CD4-positive, alpha-beta T cell (primary cell): Measurements from ENCODE around the gene ELOVL5. TPM values are rescaled to one million over a fixed set of nuclear protein-coding genes. Genes with fewer than 3 reads are reported as not detected.

ENCODE experiments used
- ATAC-seq: fragments of 200-7000 bp; cut with Tn5 transposase; one replicate; pipeline ENCODE4 v1.10.0; 2022; ENCODE audit warnings: mild to moderate bottlenecking; ENCODE audit not compliant: poor library complexity
- CTCF ChIA-PET: fragments of 350-600 bp; sonication (Branson Sonifier 250); formaldehyde crosslinking; loops from one replicate; lab custom pipeline; 2021; ENCODE audit warnings: antibody characterized with exemption, inconsistent platforms; lab: Charles Lee
- POLR2A ChIA-PET: fragments of 350-600 bp; sonication (Branson Sonifier 250); formaldehyde crosslinking; loops from one replicate; lab custom pipeline; 2021; ENCODE audit warnings: antibody characterized with exemption, inconsistent platforms; lab: Charles Lee
- DNase-seq, 14 experiments: peaks; one replicate each; pipeline ENCODE4 v3.0.0-alpha.2; 2013 to 2020; ENCODE audit warnings: mixed read lengths in 2 of 14
- H3K27ac ChIP-seq, 2 donors: one replicate each; pipeline versions ENCODE4 v1.5.1 to v1.7.0; 2013; ENCODE audit warnings: low read length in 2 of 2, low read depth in 1 of 2, mild to moderate bottlenecking in 1 of 2
- H3K27me3 ChIP-seq, 2 experiments: 1 replicate in 1 of 2; 2 replicates in 1 of 2; pipeline versions ENCODE4 v1.6.1 to v1.7.0; 2013; ENCODE audit warnings: low read length in 2 of 2, control low read depth in 1 of 2, mild to moderate bottlenecking in 1 of 2, moderate library complexity in 1 of 2; ENCODE audit not compliant: insufficient read depth in 2 of 2, control insufficient read depth in 1 of 2
- H3K36me3 ChIP-seq: one replicate; pipeline ENCODE4 v1.6.1; 2013; ENCODE audit warnings: low read length, control low read depth; ENCODE audit not compliant: insufficient read depth
- H3K4me1 ChIP-seq: one replicate; pipeline ENCODE4 v1.6.1; 2013; ENCODE audit warnings: low read length, control low read depth; ENCODE audit not compliant: insufficient read depth
- H3K4me3 ChIP-seq: one replicate; pipeline ENCODE4 v1.5.1; 2013; ENCODE audit warnings: mild to moderate bottlenecking, low read length, moderate library complexity
- H3K9me3 ChIP-seq, 2 experiments: 1 replicate in 1 of 2; 2 replicates in 1 of 2; pipeline versions ENCODE4 v1.6.1 to v1.7.0; 2013; ENCODE audit warnings: low read length in 2 of 2, mild to moderate bottlenecking in 2 of 2, control low read depth in 1 of 2, moderate library complexity in 1 of 2; ENCODE audit not compliant: control insufficient read depth in 1 of 2, insufficient read depth in 1 of 2
- H3K27ac Mint-ChIP-seq: one replicate; pipeline ENCODE4 v1.8.0; 2020; ENCODE audit warnings: mixed read lengths
- H3K27me3 Mint-ChIP-seq: one replicate; pipeline ENCODE4 v1.8.0; 2021; ENCODE audit warnings: mixed read lengths
- H3K36me3 Mint-ChIP-seq: one replicate; pipeline ENCODE4 v1.8.0; 2021; ENCODE audit warnings: low read depth, mixed read lengths
- H3K4me1 Mint-ChIP-seq: one replicate; pipeline ENCODE4 v1.8.0; 2021; ENCODE audit warnings: low read depth, mixed read lengths
- H3K4me3 Mint-ChIP-seq: one replicate; pipeline ENCODE4 v1.8.0; 2020; ENCODE audit warnings: mild to moderate bottlenecking, mixed read lengths
- H3K9me3 Mint-ChIP-seq: one replicate; pipeline ENCODE4 v1.8.0; 2020; ENCODE audit warnings: mixed read lengths
- intact Hi-C, 2 experiments: fragments of 100-400 bp; cut with DNase I in 1 of 2; cut with micrococcal nuclease in 1 of 2; formaldehyde crosslinking; loops; one replicate each; pipeline versions ENCODE4 v1.15.1 to v1.9.0; 2023 to 2025; cut with DNase I, micrococcal nuclease
- total RNA-seq, 174 experiments: library from RNA in 2 of 174; stranded (reverse) in 2 of 174; gene quantifications; one replicate each; pipeline ENCODE4 v1.2.3 and lab custom pipeline; 2021 to 2026
- TF ChIP-seq, protein P1 (sequence below): fragments of 200-600 bp; IDR thresholded peaks from one replicate; pipeline ENCODE4 v1.8.0; 2022; ENCODE audit warnings: antibody characterized with exemption, mild to moderate bottlenecking

The ELOVL5 gene
- total RNA-seq, 2 experiments from 2014 or later: 78.0 to 86.8 TPM

DNA sequence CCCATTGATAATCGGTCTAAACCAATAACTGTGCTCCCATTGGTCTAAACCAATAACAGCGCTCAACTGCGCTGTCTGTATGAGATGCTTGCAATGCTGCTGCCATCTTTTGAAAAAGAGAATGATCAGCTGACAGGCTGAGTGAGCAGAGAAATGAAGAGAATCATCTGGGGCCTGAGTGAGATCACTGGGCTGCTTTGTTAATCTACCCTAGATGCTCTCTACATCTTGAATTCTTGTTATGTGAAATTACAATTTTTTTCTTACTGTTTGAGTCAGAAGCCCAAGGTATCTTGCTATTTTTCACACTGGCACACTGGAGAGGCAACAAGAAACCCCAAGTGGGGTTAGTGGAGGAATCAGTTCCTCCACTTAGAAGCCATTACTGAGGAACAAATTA, 108.6 kb downstream of the ELOVL5 start:
- no peak for ATAC-seq
- Mint-ChIP-seq H3K27ac (no peak overlapping the region), H3K27me3 (no peaks in the 10 kb centered on the region), H3K9me3 (no peaks in the 10 kb centered on the region), H3K4me3 (no peak overlapping the region), H3K4me1 (peaks cover 54% of the 10 kb centered on the region), H3K36me3 (no peaks in the 10 kb centered on the region)
- Histone ChIP-seq H3K27me3 (no peaks in the 10 kb centered on the region), H3K4me3 (no peak overlapping the region), H3K36me3 (no peaks in the 10 kb centered on the region), H3K27ac (no peak overlapping the region), H3K9me3 (peaks cover 0 to 4% of the 10 kb centered on the region in 2 experiments), H3K4me1 (peaks cover 18% of the 10 kb centered on the region)
- intact Hi-C loops: no loop called here
- POLR2A ChIA-PET: interaction anchor here (0.6 kb wide), 1 partner anchor 252 kb away, joined by 3 read pairs; no protein-coding TSS in a partner anchor
- TF ChIP-seq, protein P1, sequence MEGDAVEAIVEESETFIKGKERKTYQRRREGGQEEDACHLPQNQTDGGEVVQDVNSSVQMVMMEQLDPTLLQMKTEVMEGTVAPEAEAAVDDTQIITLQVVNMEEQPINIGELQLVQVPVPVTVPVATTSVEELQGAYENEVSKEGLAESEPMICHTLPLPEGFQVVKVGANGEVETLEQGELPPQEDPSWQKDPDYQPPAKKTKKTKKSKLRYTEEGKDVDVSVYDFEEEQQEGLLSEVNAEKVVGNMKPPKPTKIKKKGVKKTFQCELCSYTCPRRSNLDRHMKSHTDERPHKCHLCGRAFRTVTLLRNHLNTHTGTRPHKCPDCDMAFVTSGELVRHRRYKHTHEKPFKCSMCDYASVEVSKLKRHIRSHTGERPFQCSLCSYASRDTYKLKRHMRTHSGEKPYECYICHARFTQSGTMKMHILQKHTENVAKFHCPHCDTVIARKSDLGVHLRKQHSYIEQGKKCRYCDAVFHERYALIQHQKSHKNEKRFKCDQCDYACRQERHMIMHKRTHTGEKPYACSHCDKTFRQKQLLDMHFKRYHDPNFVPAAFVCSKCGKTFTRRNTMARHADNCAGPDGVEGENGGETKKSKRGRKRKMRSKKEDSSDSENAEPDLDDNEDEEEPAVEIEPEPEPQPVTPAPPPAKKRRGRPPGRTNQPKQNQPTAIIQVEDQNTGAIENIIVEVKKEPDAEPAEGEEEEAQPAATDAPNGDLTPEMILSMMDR: no peak
- CTCF ChIA-PET: no interaction called here
- no peak for DNase-seq

- Mint-ChIP-seq H3K27me3 (no peaks in the 10 kb centered on the region), H3K36me3 (no peaks in the 10 kb centered on the region), H3K27ac (no peak overlapping the region), H3K4me3 (no peak overlapping the region), H3K9me3 (no peaks in the 10 kb centered on the region), H3K4me1 (peaks cover 50% of the 10 kb centered on the region)
- peaks cover 0 to 4% of the 10 kb centered on the region in 2 experiments for H3K9me3 ChIP-seq
- peaks cover 16% of the 10 kb centered on the region for H3K4me1 ChIP-seq
- no peak for DNase-seq
- POLR2A ChIA-PET: interaction anchor here (0.6 kb wide), 1 partner anchor 253 kb away, joined by 3 read pairs; no protein-coding TSS in a partner anchor
- no peaks in the 10 kb centered on the region for H3K27me3 ChIP-seq
- no peak overlapping the region for H3K4me3 ChIP-seq
- no peak overlapping the region for H3K27ac ChIP-seq
- intact Hi-C loops: loop anchor here in 1 of 2 experiments (5.0 kb wide), 1 partner anchor 52 kb away; no protein-coding TSS in a partner anchor
- H3K36me3 ChIP-seq: no peaks in the 10 kb centered on the region
- no peak for ATAC-seq
- TF ChIP-seq, protein P1: no peak
- CTCF ChIA-PET: no interaction called here
Measured at GRCh38 chr6:53239526-53239925, 109.2 kb downstream of the ELOVL5 start.

DNA sequence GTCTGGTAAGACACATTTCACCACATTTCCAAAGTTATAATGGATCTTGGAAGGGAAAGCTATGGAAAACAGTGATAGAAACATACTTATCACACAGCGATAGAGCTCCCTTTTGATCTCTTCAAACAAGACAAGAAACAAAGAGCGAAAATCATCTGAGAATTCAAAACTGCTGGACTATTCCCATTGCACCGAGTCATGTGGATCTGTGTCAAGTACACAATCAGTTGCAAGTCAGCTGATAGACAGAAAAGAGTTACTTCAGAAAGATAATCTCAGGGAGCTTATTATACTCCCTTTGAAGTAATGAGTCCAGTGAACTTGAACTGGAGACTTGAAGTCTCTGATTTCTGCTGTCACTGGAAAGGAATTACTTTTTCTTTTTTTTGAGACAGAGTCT, 110.4 kb downstream of the ELOVL5 start:
- no peak for ATAC-seq
- intact Hi-C loops: loop anchor here in 1 of 2 experiments (5.0 kb wide), 1 partner anchor 51 kb away; no protein-coding TSS in a partner anchor
- Mint-ChIP-seq H3K4me1 (peaks cover 46% of the 10 kb centered on the region), H3K27ac (no peak overlapping the region), H3K27me3 (no peaks in the 10 kb centered on the region), H3K9me3 (no peaks in the 10 kb centered on the region), H3K36me3 (no peaks in the 10 kb centered on the region), H3K4me3 (no peak overlapping the region)
- H3K4me3 ChIP-seq: no peak overlapping the region
- H3K27ac ChIP-seq: no peak overlapping the region
- no peak for DNase-seq
- no peaks in the 10 kb centered on the region for H3K27me3 ChIP-seq
- peaks cover 16% of the 10 kb centered on the region for H3K4me1 ChIP-seq
- H3K9me3 ChIP-seq: peaks cover 0 to 4% of the 10 kb centered on the region in 2 experiments
- TF ChIP-seq, protein P1: no peak
- CTCF ChIA-PET: no interaction called here
- no peaks in the 10 kb centered on the region for H3K36me3 ChIP-seq
- POLR2A ChIA-PET: no interaction called here
